NCI-H748 treated with DMSO at 0.1 percent for 48 hours (cell line): ENCODE measurements around the gene CBX2.

Source experiments
- DNase-seq: peaks from one replicate; lab custom pipeline; 2025; lab: John Stamatoyannopoulos, UW

CBX2 gene

DNA sequence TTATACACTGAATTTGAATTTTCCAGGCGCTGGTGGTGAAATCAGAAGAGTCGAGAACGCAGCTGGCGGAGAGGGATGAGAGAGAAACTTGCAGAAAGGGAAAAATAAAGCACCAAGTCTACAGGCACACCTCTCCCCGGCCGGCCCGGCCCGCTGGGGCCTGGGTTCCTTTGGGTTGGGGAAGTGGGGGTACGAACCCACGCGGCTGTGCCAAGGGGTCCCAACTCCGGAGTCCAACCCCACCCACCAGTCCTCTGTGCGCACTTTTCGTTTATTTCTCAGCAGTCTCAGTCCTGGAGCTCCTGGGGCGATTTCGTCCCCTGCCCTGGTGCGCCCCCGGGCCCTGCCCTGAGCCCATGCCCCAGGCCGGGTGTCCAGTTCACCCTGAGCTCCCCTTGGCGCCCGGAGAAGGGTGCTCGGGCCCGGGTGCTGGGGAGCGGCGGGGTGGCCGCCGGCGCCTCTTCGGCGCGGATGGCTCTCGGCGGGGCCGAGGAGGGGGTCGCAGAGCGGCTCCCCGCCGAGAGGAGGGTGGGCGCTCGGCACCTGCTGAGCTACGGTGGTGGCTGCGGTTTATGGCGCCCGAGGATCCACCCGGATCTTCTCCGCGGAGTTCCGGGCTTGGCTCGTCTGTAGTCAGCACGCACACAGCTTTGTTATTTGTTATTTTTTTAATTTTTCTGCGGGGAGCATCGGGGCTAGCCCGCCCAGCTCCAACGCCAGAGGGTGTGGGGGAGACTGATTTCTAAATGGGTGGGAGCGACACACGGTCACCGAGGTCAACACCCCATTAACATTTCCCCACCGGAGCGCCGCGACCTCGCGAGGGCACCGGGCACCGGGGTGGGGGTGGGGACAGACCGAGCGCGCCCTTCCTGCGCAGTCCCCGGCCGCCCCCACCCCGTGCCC is 34.7 kb downstream of the CBX2 start:
- no peak for DNase-seq

DNA sequence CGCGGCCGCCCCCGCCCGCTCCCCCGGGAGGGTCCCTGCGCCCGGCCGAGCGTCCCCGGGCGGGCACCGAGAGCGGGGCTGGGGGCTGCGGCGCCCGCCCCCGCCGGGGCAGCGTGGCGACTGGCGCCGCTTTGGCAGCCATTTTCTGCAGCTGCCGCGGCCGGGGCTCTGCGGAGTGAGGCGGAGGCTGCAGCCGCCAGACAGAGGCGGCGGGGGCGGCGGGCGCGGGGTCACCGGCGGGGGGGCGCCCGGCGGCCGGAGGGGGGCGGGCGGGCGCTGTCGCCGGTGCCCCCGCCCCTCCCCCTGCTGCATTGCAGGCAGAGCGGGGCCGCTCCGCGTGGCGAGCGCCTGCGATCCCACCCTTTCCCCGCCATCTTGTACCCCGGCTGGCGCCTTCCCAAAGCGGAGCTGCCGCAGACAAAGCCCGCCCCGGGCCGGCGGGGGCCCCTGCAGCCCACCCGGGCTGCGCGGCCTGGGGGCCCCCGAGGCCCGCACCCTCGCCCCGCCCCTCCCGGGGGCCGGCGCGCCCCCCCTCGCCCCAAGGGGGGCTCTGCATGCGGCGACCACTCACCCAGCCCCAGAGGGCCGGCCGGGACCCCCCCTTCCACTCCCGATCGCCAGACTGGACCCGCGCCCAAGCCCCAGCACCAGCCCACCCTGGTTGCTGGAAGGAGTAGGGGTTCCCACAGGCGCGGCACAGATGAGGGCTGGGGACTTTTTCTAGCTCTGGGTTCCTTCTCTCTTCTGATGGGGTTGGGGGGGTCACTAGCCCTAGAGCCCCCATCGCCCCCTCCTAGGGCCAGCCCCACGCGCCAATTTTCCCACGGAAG is 35.6 kb downstream of the CBX2 start:
- no peak for DNase-seq

DNA sequence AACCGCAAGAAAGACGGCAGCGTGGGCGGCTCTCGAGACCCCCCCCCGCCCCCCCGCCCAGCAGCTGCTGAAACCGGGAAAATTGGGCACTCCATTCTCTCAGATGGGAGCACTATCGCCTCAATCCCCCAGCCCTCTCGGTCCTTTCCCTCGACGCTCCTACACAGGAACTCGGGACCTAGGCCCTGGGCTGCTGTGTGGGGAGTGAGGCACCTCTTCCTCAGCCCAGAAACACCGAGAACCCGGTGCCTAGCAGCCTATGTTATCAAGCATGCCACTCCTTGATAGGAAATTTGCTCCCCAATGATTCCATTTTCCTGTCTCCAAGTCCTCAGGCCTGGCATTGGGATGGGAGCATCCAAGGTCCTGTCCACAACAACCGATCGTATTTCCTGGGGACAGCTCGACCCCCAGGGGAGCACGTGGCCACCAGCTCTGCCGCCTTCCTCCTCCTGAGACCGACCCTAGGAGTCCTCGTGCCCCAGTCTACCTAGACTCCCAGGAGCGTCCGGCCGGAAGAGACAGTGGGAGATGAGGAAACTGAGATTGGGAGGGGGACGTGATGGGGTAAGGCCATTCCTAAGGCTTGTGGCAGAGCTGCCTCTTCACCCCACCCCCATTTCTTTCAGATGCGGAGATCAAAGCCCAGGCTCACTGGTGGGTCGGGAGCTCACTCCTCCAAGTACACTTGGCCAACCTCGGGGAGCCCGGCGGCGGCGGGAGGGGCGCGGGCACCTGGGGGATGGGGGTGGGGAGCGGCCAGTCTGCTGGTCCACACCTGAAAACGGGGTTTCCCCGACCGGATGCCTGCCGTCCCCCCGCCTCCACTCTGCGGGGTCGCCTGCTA is 36.4 kb downstream of the CBX2 start:
- no peak for DNase-seq

DNA sequence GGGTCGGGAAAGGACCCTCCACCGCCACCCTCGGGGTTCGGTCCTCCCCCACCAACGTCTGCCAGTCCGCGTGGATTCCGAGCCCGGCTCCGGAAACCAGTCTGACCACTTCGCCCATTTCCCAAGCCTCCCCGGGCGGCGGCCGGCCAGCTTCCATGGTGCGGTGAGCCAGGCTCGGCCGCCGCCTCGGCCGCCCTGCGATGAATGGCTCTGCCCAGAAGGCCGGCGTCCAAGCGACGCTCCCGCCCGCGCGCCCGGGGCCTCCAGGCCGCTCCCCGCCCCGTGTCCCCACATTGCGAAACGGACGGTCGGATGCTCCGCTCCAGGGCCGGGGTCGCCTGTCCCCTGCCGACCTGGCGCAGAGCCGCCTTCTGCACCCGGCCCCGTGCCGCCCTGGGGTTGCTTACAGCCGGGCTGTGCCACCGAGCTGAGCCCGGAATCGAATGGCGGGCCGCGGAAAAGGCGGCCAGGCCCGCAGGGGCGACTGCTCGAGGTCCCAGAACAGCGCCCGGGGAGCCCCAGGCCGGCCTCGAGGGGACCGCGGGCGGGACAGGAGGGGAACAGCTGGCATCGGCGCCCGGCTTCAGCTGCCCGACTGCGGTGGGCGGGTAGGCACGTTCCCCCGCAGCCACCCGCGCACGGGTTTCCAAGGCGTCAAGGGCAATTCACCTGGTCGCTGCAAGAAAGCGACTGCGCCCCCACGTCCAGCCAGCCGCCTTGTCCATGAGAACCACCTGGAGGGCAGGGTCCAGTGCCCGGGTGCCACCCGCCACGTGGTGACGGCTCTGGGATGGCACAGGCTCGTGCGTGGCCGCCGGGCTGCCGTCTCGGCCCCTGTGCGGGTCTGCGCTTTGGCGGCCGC is 37.3 kb downstream of the CBX2 start:
- DNase-seq = no peak

DNA sequence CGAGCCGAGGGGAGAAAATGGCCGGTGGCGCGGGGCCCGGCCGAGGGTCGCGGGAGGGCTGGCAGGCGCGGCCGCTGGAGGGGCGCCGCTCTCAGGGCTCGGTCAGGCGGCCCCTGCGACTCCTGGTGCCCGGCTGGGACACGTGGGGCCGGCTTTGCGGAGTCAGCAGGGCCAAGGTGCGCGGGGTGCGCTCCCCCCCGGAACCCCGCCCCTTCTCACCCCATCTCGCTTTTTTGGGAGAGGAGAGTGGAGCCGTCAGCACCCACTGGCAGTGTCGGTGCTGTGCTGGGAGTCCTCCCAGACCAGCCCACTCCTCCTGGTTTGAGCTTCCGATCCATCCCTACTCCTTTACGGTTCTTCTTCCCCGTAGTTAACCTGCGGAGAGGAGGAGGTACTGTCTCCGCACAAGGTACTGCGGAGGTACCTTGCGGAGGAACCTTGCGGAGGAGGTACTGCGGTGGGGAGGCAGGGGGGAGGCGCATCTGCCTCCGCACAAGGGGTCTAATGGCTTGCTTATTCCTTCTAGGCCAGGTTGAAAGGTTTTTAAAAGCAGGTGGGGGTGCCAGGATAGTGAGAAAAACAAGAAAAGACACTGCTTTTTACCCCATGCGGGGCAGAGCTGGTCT is 38.0 kb downstream of the CBX2 start:
- DNase-seq = no peak

DNA sequence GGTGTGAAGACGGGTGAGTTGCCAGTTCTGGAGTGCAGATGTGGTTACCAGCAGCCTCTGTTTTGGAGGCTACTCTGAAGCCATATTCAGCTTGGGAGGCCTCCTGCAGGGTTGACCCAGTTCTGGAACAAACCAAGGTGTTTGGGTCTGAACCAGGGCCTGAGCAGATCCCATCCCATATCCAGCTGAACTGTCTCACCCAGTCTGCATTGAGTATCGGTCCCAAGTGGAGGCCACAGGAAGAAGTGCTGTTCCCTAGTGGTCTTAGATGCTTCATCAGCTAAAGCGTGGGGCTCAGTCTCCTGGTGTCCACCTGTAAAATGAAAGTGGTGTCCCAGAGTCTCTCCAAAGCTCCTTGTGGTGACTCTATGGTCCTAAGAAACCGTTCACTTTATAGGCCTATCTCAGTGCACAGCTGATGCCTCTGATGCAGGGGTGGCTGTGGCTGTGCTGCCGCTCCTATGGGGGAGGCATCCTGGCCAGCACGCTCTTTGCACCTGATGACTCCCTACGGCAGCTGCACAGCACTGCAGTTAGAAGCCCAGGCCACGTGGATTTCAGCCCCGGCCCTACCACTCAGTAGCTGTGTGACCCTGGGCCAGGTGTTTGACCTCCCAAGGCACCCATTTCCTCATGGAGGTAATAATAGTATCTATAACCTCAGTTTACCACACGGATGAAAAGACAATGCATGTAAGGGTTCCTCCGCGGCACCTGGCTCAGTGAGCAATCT is 40.2 kb downstream of the CBX2 start:
- DNase-seq = no peak

DNA sequence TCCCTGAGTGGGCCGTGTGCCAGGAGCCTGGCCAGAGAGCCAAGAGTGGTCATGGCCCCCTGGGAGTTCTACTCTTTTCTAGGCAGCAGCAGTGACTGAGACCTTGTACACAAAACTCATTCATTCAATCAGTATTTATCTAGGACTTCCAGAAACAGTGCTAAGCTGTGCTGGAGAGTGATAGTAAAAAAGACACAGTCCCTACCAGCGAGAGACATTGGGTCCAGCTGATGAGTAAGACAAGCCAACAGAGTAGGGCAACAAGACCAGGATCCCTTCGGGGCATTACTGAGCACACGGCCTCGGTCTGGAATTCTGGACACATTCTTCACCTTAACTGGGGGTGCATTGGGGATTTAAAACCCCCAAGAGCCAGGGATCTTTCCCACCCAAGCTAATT is 41.1 kb downstream of the CBX2 start:
- DNase-seq = no peak

DNA sequence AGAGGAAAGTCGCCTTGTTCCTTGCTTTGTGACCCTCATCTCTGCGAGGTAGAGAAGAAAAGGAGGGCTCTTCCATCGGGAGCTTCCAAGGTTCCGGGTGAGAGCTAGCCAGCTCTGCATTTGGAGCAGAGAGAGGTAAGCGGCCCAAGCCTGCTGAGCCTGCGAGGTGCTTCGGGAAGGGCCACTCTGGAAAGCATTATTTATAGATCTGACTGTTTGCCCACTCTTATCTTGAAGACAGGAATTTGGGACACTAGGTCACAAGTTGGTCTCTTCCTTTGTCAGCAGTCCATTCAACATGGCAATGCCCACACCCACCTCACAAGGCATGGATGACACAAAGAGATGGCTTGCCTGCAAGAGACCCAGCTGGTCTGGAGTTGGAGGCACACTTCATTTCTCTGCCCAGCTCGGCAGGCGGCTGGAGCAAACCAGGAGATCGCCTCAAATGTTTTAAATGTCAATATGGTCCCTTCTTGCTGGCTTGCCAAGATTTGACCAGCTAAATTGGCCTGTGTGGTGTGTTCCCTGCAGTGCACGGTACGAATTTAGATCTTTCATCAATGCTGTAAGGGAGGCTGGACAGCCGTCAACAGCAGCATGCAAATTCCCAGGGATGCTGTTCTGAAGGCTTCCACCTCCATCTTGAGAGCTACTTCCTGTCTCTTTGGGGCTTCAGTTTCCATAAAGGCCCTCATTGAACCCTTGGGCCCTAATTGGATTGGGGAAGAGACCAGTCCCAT is 41.8 kb downstream of the CBX2 start:
- no peak for DNase-seq

DNA sequence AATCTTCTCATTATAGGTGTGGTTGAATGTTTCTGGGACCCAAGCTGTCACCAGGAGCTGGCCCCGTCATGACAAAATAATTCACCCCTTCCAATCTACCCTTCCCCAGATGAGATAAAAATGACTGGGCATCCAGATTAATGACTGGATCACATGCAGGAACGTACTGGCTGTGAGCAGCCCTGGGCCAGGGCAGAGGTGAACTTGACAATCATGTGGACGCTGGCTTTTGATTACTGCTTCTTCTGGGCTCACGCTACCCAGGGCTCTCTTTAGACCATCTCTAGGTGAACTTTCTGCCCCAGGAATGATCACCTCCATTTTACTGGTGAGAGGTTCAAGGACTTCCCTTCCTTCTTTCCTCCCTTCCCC is 43.0 kb downstream of the CBX2 start:
- DNase-seq = no peak

DNA sequence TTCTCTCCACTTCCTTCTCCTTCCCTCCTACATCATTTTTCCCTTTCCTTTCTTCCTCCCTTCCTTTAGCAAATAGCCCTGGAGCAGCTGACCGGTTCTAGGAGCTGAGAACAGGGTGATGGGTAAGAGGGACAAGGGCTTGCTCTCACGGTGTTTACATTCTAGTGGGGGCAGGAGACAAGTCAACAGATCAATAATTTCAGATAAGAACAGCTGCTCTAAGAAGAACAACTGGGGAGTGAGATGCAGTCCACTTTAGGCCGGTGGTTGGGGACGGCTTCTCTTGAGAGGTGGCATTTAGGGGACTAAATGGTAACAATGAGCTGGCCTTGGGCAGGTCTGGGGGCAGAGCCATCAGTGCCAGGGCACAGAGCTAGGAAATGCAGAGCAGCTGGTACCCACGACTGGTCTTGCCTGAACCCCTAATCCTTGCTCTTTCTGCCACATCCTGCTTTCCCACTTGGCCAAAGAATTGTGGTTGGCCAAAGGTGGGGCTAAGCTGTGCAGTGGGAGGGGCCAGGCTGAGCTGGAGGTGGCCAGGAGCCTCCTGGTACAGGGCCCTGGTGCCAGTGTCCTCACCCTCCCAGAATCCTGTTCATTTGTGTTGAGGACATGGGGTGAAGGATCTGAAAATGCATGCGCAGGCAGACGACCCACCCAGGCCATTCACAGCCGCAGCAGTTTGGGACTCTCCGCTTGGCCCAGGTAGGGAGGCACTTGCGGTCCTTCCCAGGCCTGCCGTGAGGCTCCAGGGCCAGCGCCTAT is 43.6 kb downstream of the CBX2 start:
- no peak for DNase-seq

DNA sequence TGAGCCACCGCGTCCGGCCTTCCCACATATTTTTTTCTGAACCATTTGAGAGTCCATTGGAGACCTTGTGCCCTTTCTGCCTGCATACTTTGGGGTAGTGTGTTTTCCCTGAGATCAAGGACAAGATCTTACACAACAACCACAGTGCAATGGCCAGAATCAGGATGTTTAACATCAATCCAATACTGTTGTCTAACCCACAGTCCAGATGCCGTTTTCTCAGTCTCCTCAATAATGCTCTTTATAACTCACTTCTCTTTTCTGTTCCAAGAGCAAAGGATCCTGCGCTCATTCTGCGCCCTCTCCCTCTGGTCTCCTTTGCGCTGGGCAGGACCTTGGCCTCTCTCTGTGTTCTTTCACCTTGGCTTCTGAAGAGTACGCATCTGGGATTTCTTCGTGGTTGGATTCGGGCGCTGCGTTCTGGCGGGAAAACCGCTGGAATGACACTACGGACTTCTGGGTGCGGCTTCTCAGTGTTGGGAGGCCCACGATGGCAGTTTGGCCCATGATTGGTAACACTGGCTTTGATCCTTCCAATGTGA is 44.7 kb downstream of the CBX2 start:
- DNase-seq = no peak

DNA sequence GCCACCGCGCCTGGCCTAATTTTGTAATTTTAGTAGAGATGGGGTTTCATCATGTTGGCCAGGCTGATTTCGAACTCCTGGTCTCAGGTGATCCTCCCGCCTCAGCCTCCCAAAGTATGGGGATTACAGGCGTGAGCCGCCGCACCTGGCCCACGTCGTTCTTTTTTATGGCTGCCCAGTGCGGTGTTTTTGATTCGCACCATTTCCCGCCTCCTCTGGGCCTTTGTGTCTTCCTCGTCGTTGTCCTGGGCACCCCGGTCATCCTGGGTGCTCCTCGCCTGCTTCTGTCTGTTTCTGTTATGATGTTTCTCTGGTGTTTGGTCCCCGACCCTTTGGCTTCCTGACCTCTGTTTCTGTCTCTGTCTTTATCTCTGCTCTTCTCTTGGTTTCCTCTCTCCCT is 46.3 kb downstream of the CBX2 start:
- no peak for DNase-seq

DNA sequence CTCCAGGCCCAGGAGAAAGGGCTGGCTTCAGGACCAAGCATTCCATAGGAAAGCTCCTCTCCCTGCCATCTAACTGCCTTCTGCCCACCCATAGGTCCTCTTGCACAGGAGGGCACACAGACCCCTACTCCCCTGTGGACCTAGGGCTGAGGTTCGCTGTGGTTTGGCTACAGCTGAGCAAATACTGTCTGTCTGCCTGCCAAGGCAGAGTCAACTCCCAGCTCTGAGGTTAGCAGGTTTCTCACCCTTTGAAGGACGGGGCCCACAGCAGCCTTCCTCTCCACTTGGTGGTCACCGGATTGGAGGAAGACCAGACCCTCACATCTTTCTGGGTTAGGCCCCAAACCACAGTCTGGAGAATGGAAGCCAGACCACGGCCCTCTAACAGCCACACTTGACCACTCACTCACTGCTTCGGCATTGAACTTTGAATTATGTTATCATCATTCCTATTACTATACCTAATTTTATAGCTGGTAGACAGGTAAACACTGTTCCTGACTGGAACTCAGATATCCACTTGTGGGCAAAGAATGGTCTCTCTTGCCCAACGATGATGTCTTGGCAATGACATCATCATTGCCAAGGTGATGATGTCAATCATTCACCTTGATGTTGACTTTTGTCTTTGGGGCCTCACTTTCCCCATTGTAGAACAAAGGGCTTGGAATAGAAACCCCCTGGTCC is 47.1 kb downstream of the CBX2 start:
- DNase-seq = no peak

DNA sequence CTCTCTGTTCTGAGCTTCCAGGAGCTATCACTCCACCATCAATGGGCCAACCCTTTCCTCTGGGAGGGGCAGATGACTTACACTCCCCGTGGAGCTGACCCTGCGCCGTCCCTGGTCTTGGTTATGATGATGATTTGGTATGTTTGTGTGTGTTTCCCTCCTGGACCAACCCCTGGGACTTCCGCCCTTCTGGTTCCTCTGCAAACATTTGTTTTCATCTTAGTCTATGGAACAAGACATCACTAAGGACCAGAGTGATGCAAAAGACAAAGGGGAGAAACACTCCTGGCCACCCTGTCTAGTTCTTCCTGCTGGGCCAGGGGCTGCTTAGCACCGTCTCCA is 47.6 kb downstream of the CBX2 start:
- no peak for DNase-seq

DNA sequence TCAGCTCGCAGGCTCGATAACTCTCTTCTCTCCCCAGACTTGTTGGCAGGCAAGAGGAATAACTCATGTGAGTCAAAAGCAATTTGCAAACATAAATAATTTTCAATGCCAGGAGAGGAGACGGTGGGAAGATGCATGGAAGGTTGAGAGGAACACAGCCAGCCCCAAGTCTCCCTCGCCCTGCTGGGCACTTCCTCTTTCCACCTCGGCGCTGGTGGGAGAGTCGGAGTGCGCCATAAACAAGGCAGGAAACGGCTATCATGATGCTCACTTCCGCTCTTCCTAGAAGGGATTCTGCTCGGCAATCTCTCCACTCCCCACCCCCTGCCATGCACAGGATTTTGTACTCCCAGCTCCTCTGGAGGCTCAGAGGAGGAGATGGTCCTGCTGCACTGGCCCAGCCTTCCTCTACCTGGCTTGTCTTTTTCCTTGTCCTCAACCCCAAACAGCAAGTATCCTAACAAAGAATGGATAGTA is 48.3 kb downstream of the CBX2 start:
- no peak for DNase-seq

DNA sequence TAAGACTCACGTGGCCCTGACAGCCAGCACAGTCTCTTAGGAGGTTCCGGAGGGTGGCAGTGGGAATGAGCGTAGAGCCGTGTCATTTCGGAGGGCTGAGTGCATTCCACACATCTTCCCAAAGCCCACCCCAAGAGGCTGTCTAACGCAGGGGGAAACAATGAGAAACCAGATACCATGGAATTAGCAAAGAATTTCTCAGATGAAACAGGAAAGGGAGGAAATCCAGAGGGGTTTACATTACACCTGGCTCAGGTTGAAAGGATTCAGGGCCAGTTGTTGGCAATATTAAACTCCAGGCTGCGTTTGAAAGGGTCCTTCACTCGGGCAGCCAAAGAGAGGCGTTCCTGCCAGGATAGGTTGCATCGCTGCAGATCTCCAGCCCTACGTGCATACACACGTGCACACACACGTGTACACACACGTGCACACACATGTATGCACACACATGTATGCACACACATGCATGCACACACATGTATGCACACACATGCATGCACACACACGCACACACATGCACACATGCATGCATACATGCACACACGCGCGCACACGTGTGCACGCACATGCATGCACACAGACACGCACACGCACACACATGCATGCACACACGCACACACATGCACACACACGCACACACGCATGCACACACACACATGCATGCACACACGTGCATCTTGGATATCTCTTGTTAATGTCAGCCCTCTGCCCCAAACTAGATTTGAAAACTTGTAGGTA is 49.1 kb downstream of the CBX2 start:
- no peak for DNase-seq

DNA sequence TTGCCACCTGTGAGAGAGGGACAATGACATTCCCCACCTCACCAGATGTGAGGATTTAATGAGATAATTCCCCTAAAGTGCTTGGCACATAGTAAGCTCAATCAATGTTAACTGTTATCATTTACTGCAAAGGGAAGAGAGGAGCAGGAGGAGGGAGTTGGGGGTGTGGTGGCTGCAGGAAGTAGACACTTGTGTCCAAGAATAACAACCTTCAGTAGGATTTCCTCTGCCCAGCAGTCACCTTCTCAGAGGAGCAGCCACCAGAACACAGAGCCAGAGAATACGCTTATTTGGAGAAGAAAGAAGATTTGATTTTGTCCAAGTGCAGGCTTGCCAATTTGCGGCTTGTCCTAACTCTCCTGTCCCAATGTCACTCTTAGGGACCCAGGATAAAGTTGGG is 51.1 kb downstream of the CBX2 start:
- DNase-seq = no peak
